ENCODE results near the gene CATSPERZ.

The CATSPERZ gene

GRCh38 chr11:64278576-64279190, 21.5 kb upstream of the CATSPERZ start:
- no peak for ATAC-seq (ENCODE audit: low read depth)

GRCh38 chr11:64281957-64282770, 18.0 kb upstream of the CATSPERZ start:
- no peak for DNase-seq (ENCODE audit: low spot score)
- peaks cover 36% of the 10 kb centered on the region for H3K36me3 ChIP-seq (ENCODE audit: low read depth)
- no peaks in the 10 kb centered on the region for H3K27me3 ChIP-seq (ENCODE audit: insufficient read depth, poor library complexity, severe bottlenecking)
- ATAC-seq (ENCODE audit: low read depth): no peak
- H3K4me1 ChIP-seq (ENCODE audit: insufficient read depth, poor library complexity, severe bottlenecking): peaks cover 3% of the 10 kb centered on the region
- no peak overlapping the region for H3K4me3 ChIP-seq (ENCODE audit: severe bottlenecking)
- no peaks in the 10 kb centered on the region for H3K9me3 ChIP-seq (ENCODE audit: severe bottlenecking)
- no peak overlapping the region for H3K27ac ChIP-seq (ENCODE audit: poor library complexity, severe bottlenecking)
- TF ChIP-seq, protein P1, sequence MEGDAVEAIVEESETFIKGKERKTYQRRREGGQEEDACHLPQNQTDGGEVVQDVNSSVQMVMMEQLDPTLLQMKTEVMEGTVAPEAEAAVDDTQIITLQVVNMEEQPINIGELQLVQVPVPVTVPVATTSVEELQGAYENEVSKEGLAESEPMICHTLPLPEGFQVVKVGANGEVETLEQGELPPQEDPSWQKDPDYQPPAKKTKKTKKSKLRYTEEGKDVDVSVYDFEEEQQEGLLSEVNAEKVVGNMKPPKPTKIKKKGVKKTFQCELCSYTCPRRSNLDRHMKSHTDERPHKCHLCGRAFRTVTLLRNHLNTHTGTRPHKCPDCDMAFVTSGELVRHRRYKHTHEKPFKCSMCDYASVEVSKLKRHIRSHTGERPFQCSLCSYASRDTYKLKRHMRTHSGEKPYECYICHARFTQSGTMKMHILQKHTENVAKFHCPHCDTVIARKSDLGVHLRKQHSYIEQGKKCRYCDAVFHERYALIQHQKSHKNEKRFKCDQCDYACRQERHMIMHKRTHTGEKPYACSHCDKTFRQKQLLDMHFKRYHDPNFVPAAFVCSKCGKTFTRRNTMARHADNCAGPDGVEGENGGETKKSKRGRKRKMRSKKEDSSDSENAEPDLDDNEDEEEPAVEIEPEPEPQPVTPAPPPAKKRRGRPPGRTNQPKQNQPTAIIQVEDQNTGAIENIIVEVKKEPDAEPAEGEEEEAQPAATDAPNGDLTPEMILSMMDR (IDR thresholded peaks at IDR 0.05; ENCODE audit: poor library complexity, severe bottlenecking): no peak

More at GRCh38 chr11:64278576-64279190, 21.5 kb upstream of the CATSPERZ start:
- H3K36me3 ChIP-seq (ENCODE audit: low read depth): peaks cover 46% of the 10 kb centered on the region
- TF ChIP-seq, protein P1 (IDR thresholded peaks at IDR 0.05; ENCODE audit: poor library complexity, severe bottlenecking): no peak
- H3K27me3 ChIP-seq (ENCODE audit: insufficient read depth, poor library complexity, severe bottlenecking): no peaks in the 10 kb centered on the region
- H3K4me3 ChIP-seq (ENCODE audit: severe bottlenecking): no peak overlapping the region
- H3K9me3 ChIP-seq (ENCODE audit: severe bottlenecking): no peaks in the 10 kb centered on the region
- H3K4me1 ChIP-seq (ENCODE audit: insufficient read depth, poor library complexity, severe bottlenecking): peaks cover 15% of the 10 kb centered on the region
- no peak for DNase-seq (ENCODE audit: low spot score)
- peak overlapping the region; percentile 8 for H3K27ac ChIP-seq (ENCODE audit: poor library complexity, severe bottlenecking)

GRCh38 chr11:64283092-64283491, 17.1 kb upstream of the CATSPERZ start:
- no peak for DNase-seq (ENCODE audit: low spot score)
- ATAC-seq (ENCODE audit: low read depth): no peak
- no peaks in the 10 kb centered on the region for H3K4me1 ChIP-seq (ENCODE audit: insufficient read depth, poor library complexity, severe bottlenecking)
- H3K9me3 ChIP-seq (ENCODE audit: severe bottlenecking): no peaks in the 10 kb centered on the region
- peak overlapping the region; percentile 88 for H3K27ac ChIP-seq (ENCODE audit: poor library complexity, severe bottlenecking)
- no peaks in the 10 kb centered on the region for H3K27me3 ChIP-seq (ENCODE audit: insufficient read depth, poor library complexity, severe bottlenecking)
- peaks cover 29% of the 10 kb centered on the region for H3K36me3 ChIP-seq (ENCODE audit: low read depth)
- no peak overlapping the region for H3K4me3 ChIP-seq (ENCODE audit: severe bottlenecking)
- TF ChIP-seq, protein P1 (IDR thresholded peaks at IDR 0.05; ENCODE audit: poor library complexity, severe bottlenecking): no peak

GRCh38 chr11:64284048-64284961, 15.9 kb upstream of the CATSPERZ start, which contains the start of gene BAD:
BAD (minus strand) TSS chr11:64284665; CDS start chr11:64284368, 297 bp downstream.
- H3K4me1 ChIP-seq (ENCODE audit: insufficient read depth, poor library complexity, severe bottlenecking): no peaks in the 10 kb centered on the region
- ATAC-seq (ENCODE audit: low read depth): peak; percentile 89
- no peaks in the 10 kb centered on the region for H3K9me3 ChIP-seq (ENCODE audit: severe bottlenecking)
- H3K27ac ChIP-seq (ENCODE audit: poor library complexity, severe bottlenecking): peak within 1 kb of the TSS; percentile 88
- TF ChIP-seq, protein P1 (IDR thresholded peaks at IDR 0.05; ENCODE audit: poor library complexity, severe bottlenecking): no peak
- peak; percentile 94 for DNase-seq (ENCODE audit: low spot score)
- H3K36me3 ChIP-seq (ENCODE audit: low read depth): peaks cover 25% of the 10 kb centered on the region
- peak within 1 kb of the TSS; percentile 65 for H3K4me3 ChIP-seq (ENCODE audit: severe bottlenecking)
- H3K27me3 ChIP-seq (ENCODE audit: insufficient read depth, poor library complexity, severe bottlenecking): no peaks in the 10 kb centered on the region
